ENCODE measurements around the gene PPM1N.

DNA sequence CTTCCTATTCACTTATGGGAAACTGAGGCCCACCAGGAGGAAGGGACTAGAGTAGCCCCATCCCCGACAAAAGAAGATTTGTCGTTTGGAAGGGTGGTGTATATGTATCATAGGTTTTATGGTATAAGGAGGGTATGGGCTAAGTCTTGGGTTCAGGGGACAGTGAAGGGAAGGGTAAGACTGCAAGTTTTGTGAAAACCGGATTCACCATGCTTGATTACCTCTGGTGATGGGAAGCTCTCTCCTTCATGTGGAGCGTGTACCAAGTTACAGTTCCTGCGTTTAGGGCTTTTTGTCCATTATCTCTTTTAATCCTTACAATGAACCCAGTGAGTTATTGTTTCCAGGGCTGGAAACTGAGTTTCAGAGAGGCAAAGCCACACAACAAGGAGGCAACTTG lies 12.8 kb downstream of the PPM1N start:
- TF ChIP-seq POLR2AphosphoS5 (IDR thresholded peaks at IDR 0.05) (no peak), POLR2A (IDR thresholded peaks at IDR 0.05) (no peak)
- TF ChIP-seq, protein P1, sequence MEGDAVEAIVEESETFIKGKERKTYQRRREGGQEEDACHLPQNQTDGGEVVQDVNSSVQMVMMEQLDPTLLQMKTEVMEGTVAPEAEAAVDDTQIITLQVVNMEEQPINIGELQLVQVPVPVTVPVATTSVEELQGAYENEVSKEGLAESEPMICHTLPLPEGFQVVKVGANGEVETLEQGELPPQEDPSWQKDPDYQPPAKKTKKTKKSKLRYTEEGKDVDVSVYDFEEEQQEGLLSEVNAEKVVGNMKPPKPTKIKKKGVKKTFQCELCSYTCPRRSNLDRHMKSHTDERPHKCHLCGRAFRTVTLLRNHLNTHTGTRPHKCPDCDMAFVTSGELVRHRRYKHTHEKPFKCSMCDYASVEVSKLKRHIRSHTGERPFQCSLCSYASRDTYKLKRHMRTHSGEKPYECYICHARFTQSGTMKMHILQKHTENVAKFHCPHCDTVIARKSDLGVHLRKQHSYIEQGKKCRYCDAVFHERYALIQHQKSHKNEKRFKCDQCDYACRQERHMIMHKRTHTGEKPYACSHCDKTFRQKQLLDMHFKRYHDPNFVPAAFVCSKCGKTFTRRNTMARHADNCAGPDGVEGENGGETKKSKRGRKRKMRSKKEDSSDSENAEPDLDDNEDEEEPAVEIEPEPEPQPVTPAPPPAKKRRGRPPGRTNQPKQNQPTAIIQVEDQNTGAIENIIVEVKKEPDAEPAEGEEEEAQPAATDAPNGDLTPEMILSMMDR (IDR thresholded peaks at IDR 0.05), result no peak
